Activated CD4-positive, CD25-positive, alpha-beta regulatory T cell treated with anti-CD3 and anti-CD28 coated beads, Interleukin-2, amount 50 U/mL, for 72 hours (primary cell): ENCODE data around the gene CDH4.
"Not testable (repeated sequence)": the region's sequence is repeated elsewhere in the genome, so short reads cannot be mapped to it uniquely, and the experiment has no call there.

Experiments used
- DNase-seq: peaks from one replicate; pipeline ENCODE4 v3.0.0; 2021

Gene CDH4

GRCh38 chr20:61478611-61479305 is 226.7 kb downstream of the CDH4 start:
- DNase-seq = no peak

GRCh38 chr20:61479433-61479832 is 227.4 kb downstream of the CDH4 start:
- DNase-seq = not testable (repeated sequence)

DNA sequence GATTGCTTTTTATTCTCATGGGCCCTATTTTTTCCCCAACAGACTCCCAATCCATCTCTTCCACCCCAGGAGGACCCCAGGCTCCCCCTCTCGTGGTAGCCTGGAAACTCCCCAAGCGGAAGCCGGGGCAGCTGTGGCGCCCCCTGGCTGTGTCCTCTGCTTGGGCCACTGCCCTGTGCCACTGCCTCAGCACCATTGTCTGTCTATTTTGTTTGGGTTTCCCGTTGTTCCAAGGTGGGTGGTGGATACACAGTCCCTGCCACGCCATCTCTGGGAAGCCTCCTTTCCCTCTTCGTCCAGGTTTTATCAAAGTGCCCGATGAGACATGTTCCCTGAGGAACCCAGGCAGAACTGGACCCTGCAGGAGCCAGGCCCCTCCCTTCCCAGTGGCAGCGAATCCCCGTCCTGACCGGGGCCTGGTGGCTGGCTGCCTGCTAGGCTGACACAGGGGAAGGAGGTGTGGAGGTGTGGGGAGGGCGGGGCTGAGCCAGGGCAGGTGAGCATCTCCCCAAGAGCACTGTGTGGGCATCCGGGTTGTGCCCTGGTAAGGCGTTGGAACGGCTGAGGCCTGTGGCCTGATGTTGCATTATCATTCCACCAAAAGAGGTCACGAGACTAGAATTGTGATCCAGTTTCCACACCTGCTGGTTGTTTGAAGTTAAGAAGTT is 228.2 kb downstream of the CDH4 start:
- DNase-seq = no peak

DNA sequence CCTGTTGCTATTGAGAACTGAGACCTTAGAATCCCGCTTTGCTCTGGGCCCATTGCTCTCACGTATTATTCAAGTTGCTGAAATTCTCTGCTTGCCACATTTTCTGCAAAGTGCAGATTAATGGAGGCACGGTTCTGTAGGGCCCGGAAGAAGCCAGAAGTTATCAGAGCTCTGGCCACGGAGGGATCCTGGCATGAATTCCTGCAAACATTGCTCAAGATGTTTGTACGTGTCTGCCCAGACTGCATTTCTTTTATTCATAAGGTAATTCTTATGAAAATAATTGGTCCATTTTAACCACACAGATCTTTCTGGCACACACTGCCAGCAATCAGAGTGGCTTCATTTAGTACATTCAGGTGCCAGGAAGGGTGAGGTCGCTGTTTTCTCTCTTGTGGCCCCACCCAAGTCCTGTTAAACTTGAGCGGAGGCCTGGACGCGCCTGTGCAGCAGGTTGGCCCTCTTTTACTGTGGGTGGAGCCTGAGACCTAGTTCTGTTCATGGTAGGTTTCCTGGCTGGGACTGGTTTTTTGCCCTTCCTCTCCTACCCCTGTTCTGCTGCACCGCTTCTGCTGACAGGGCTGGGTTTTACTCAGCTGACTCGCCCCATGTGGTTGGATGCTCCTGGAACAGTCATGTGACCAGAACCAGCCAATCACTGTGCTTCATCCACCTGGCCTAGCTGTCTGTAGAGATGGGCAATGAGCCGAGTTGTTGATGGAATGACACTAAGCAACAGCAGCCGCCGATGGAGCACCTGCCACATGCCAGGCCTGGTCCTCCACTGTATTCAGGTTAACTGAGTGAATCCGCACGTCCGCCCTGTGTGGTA is 230.2 kb downstream of the CDH4 start:
- no peak for DNase-seq

DNA sequence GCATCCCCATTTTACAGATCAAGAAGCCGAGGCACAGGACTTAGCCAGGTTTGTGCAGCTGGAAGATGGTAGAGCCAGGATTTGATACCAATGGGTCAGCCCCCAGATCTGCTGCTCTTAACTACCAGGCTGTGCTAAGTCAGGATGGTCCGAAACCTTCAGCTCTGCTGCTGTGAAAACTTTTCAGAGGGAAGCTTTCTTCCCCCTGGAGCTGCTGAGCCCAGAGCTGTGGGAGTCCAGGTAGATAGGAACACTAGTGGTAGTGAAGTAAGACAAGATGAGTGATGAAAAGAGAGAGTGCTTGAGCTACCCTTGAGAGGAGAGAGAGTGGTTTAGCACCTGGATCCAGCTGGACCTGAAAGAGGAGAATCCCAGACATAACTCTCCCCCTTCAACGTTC is 230.8 kb downstream of the CDH4 start:
- DNase-seq = no peak

GRCh38 chr20:61483336-61484067 is 231.4 kb downstream of the CDH4 start:
- DNase-seq = no peak

DNA sequence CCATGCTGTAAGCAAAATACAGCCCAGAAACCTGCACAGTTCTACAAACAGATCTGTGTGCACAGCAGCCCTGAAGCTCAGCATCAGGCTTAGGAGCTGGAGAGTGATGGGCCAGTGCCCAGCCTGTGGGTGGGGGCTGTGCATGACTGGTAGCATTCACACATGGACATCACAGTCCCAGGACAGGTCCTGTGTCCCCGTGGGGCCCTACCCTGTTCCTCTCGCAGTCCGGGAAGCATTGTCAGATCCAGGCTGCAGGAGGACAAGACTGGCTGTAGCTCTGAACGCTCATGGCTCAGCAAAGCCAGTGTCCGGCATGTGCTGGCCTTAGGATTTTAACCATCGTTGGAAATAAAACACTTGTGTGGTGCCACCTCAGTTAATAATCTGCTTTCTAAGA is 234.1 kb downstream of the CDH4 start:
- DNase-seq = no peak

GRCh38 chr20:61487346-61487996 is 235.4 kb downstream of the CDH4 start:
- no peak for DNase-seq

GRCh38 chr20:61487997-61488371 is 235.9 kb downstream of the CDH4 start:
- no peak for DNase-seq

GRCh38 chr20:61490721-61491120 is 238.7 kb downstream of the CDH4 start:
- no peak for DNase-seq

- no peak for DNase-seq
These were observed 240.0 kb downstream of the CDH4 start for GRCh38 chr20:61492065-61492464.

DNA sequence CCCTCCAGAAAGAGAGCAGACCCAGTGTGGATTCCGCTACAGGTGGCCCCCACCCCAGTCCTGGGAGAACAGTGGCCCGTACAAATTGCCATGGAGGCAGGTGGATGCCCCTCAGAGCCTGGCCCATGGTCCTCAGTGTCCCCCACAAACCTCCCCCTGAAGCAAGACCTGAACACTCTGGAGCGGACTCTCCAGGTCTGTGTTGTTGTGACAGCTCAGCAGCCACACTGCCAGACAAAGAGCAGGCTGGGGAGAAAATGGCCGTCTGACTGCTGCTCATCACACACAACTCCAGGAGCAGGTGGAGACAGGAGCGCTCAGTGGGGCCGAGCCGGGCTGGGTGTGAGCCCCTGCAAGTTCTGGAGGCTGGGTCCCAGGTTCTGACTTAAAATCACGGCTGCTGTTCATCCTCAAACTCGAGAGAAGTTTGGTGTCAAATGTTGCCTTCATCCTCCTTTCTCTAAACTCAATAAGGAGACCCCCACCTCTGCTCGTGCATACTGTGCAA is 241.8 kb downstream of the CDH4 start:
- no peak for DNase-seq

GRCh38 chr20:61494763-61495575 is 242.9 kb downstream of the CDH4 start:
- no peak for DNase-seq

GRCh38 chr20:61497029-61497627 is 245.1 kb downstream of the CDH4 start:
- DNase-seq = no peak

- no peak for DNase-seq
These were observed 247.9 kb downstream of the CDH4 start for GRCh38 chr20:61499859-61500554.

- no peak for DNase-seq
These were observed 248.8 kb downstream of the CDH4 start for GRCh38 chr20:61500791-61501321.

GRCh38 chr20:61502433-61502832 is 250.4 kb downstream of the CDH4 start:
- no peak for DNase-seq

DNA sequence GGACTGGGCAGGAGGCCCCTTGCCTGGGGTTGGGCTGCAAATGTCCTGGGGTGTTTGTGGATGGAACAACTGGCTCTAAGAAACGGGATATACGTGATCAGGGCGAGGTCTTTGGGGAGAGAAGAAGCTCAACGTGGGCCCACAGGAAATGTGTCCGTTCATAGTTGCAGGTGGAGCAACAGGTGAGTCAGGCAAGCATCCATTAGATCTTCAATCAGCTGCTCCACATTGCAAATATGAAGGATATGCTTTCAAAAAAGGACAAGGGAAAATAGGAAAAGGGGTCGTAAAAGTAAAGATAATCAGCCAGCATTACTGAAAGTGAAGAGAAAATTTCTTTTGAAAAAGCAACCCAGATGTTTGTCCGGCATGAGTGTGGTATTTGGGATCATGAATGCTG is 251.0 kb downstream of the CDH4 start:
- DNase-seq = no peak

DNA sequence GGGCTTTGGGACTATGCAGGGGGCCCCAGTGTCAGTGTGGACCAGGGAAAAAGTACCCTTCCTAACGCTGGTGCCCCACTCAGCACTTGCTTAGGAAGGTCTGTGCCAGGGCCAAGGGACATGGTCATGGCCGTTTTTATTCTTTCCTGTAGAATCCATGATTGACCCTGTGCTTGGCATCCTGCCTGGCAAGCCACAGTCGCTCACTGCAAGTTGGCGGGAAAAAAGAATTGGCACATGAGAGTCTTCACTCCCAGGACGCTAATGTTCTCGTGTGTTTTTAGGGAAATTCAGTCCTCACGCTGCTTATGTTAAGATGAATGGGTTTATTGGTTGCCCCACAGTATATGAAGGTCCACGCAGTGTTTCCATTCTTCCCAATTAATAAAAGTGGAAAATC is 253.4 kb downstream of the CDH4 start:
- DNase-seq = no peak

DNA sequence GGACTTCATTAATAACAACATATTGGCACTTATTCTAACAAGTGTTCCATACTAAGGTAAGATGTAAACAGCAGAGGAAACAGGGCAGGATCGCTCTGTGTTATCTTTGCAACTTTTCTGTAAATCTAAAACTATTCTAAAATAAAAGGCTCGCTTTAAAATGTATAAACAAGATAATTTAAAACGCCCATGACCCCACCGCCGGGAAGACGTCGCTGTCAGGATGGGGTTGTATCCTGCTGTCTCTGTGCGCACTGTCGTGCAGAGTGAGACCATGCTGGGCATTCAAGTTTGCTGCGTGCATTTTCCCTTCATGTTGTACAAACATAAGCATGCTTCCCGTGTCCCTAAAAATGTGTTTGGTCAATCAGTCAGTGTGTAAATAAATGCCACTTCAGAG is 255.7 kb downstream of the CDH4 start:
- no peak for DNase-seq
